ENCODE data around the gene TFCP2L1. TPM values are rescaled to one million over a fixed set of nuclear protein-coding genes. Genes with fewer than 3 reads are reported as not detected.

Gene TFCP2L1
- total RNA-seq, 1 experiment from 2014 or later: 1.8 TPM

DNA sequence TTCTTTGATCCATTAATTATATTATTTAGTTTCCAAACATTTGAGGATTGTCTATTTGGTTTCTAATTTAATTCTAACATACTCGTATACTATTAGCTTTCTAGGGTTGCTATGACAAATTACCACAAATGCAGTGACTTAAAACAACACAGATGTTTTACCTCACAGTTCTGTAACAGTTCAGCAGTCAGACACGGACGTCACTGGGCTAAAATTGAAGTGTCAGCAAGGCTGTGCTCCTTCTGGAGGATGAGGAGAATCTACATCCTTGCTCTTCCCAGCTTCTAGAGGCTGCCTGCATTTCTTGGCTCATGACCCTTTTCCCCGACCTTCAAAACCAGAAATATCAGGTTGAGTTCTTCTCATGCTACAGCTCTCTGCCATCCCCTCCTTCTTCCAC is 117.6 kb downstream of the TFCP2L1 start:
- H3K56ac ChIP-seq (ENCODE audit: insufficient read length, low read depth, low read length): no peak overlapping the region
- TF ChIP-seq, protein P1, sequence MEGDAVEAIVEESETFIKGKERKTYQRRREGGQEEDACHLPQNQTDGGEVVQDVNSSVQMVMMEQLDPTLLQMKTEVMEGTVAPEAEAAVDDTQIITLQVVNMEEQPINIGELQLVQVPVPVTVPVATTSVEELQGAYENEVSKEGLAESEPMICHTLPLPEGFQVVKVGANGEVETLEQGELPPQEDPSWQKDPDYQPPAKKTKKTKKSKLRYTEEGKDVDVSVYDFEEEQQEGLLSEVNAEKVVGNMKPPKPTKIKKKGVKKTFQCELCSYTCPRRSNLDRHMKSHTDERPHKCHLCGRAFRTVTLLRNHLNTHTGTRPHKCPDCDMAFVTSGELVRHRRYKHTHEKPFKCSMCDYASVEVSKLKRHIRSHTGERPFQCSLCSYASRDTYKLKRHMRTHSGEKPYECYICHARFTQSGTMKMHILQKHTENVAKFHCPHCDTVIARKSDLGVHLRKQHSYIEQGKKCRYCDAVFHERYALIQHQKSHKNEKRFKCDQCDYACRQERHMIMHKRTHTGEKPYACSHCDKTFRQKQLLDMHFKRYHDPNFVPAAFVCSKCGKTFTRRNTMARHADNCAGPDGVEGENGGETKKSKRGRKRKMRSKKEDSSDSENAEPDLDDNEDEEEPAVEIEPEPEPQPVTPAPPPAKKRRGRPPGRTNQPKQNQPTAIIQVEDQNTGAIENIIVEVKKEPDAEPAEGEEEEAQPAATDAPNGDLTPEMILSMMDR (conservative IDR thresholded peaks at IDR 0.05): no peak
- H3K4me1 Mint-ChIP-seq: no peaks in the 10 kb centered on the region
- no peak overlapping the region for H3K4ac ChIP-seq (ENCODE audit: low read depth, low read length)
- no peak overlapping the region for H3K27ac ChIP-seq (ENCODE audit: insufficient read length, low read depth, low read length)
- H2AFZ ChIP-seq (ENCODE audit: low read length): no peak overlapping the region
- H2BK12ac ChIP-seq (ENCODE audit: insufficient read length, low read depth, low read length): no peak overlapping the region
- no peak overlapping the region for H3K4me3 Mint-ChIP-seq
- H4K91ac ChIP-seq (ENCODE audit: insufficient read length, low read depth, low read length): no peak overlapping the region
- H2BK20ac ChIP-seq (ENCODE audit: low read depth, low read length, poor library complexity, severe bottlenecking): no peak overlapping the region
- no peak overlapping the region for H4K5ac ChIP-seq (ENCODE audit: insufficient read length, low read depth, low read length)
- H2BK120ac ChIP-seq (ENCODE audit: low read depth, low read length, poor library complexity, severe bottlenecking): no peak overlapping the region
- H3K18ac ChIP-seq (ENCODE audit: insufficient read length, low read depth, low read length): no peak overlapping the region
- no peak overlapping the region for H2AK5ac ChIP-seq (ENCODE audit: insufficient read length, low read length)
- no peaks in the 10 kb centered on the region; the same call in 1 of the 2 replicates for H3K27me3 ChIP-seq (ENCODE audit: insufficient read depth, low read length)
- no CpG with 5 or more reads among the region's 4 CpGs for WGBS (ENCODE audit: extremely low coverage, insufficient read length, low lambda C conversion rate)
- peaks cover 0 to 4% (median 3%) of the 10 kb centered on the region in 3 experiments; a peak in 2 of 7 replicates for H3K36me3 Mint-ChIP-seq (ENCODE audit: insufficient read depth in 1 of 3, low read depth in 3 of 3)
- no peak overlapping the region for H3K14ac ChIP-seq (ENCODE audit: insufficient read depth, low read length)
- H4K20me1 ChIP-seq (ENCODE audit: control insufficient read depth, insufficient read depth, insufficient read length): no peaks in the 10 kb centered on the region
- H3K27me3 Mint-ChIP-seq (ENCODE audit: low read depth): peaks cover 8% of the 10 kb centered on the region
- H3T11ph ChIP-seq (ENCODE audit: low read length): no peak overlapping the region
- no peak overlapping the region for H3K23ac ChIP-seq (ENCODE audit: insufficient read length, low read depth, low read length)
- no peak overlapping the region for H3K27ac Mint-ChIP-seq
- no peak overlapping the region for H2BK15ac ChIP-seq (ENCODE audit: low read depth, low read length)
- H3K23me2 ChIP-seq (ENCODE audit: insufficient read length, low read depth, low read length, poor library complexity, severe bottlenecking): no peaks in the 10 kb centered on the region
- H3K9me3 Mint-ChIP-seq: peaks cover 14 to 16% of the 10 kb centered on the region in 2 experiments
- H2BK5ac ChIP-seq (ENCODE audit: insufficient read length, low read length): no peak overlapping the region
- no peak overlapping the region for H4K8ac ChIP-seq (replicated peaks; ENCODE audit: insufficient read length, low read depth, low read length)
- no peak overlapping the region for H3K9ac ChIP-seq (ENCODE audit: extremely low read depth, insufficient read length, low read length)
- no peak overlapping the region for H3K4me2 ChIP-seq (ENCODE audit: insufficient read depth, insufficient read length, low read length)
- H3K79me1 ChIP-seq (ENCODE audit: insufficient read depth, low read depth, low read length, poor library complexity, severe bottlenecking): no peaks in the 10 kb centered on the region
- H3K79me2 ChIP-seq (ENCODE audit: insufficient read depth, low read length): no peaks in the 10 kb centered on the region
- H3K4me1 ChIP-seq (ENCODE audit: insufficient read depth, low read length): no peaks in the 10 kb centered on the region
- no peak for DNase-seq
- H3K9me3 ChIP-seq (ENCODE audit: control insufficient read depth, low read depth, low read length): no peaks in the 10 kb centered on the region

Other genes starting within 250 kb of the TFCP2L1 start
- not detected in 2 replicates for gene RNU4ATAC, start 245.7 kb upstream of the TFCP2L1 start, total RNA-seq (2021)

Data from H9 (cell line).